ENCODE measurements around the gene STIP1. TPM values are rescaled to one million over a fixed set of nuclear protein-coding genes. Genes with fewer than 3 reads are reported as not detected.
A peak's percentile ranks its signal among the peaks of the same experiment; 100 is the strongest.

The STIP1 gene
- total RNA-seq, 1 donor from 2014 or later, result 127 TPM

- Mint-ChIP-seq H3K36me3 (peaks cover 7% of the 10 kb centered on the region), H3K4me1 (peaks cover 14% of the 10 kb centered on the region), H3K27ac (no peak overlapping the region), H3K27me3 (ENCODE audit: low read depth) (no peaks in the 10 kb centered on the region), H3K9me3 (peaks cover 8% of the 10 kb centered on the region), H3K4me3 (no peak overlapping the region)
- TF ChIP-seq CTCF (IDR thresholded peaks at IDR 0.05; ENCODE audit: unreplicated experiment), result no peak
- DNase-seq (ENCODE audit: low spot score in 2 of 2, unreplicated experiment in 2 of 2), result no peak
Observed at GRCh38 chr11:64176751-64177150, 9.2 kb upstream of the STIP1 start.

DNA sequence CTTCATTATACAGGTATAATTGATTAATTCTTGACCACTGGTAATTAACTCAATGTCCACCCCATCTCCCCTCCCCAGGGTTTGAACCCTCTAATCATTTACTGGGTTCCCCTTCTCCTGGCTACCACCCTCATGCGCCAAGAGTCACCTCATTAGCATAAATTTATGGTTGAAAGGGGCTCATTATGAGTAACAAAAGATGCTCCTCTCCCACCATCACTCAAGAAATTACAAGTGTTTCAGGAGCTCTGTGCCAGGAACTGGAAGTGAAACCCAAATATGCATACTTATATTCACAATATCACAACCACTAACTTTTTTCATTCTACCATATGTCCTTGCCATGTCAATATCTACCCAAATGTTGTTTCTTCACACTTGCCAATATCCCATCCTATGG, 7.8 kb upstream of the STIP1 start:
- Mint-ChIP-seq H3K27me3 (ENCODE audit: low read depth) (no peaks in the 10 kb centered on the region), H3K4me1 (peaks cover 19% of the 10 kb centered on the region), H3K36me3 (peaks cover 7% of the 10 kb centered on the region), H3K9me3 (peaks cover 8% of the 10 kb centered on the region), H3K27ac (no peak overlapping the region), H3K4me3 (no peak overlapping the region)
- DNase-seq (ENCODE audit: low spot score in 2 of 2, unreplicated experiment in 2 of 2), result no peak
- no peak for TF ChIP-seq CTCF (IDR thresholded peaks at IDR 0.05; ENCODE audit: unreplicated experiment)

DNA sequence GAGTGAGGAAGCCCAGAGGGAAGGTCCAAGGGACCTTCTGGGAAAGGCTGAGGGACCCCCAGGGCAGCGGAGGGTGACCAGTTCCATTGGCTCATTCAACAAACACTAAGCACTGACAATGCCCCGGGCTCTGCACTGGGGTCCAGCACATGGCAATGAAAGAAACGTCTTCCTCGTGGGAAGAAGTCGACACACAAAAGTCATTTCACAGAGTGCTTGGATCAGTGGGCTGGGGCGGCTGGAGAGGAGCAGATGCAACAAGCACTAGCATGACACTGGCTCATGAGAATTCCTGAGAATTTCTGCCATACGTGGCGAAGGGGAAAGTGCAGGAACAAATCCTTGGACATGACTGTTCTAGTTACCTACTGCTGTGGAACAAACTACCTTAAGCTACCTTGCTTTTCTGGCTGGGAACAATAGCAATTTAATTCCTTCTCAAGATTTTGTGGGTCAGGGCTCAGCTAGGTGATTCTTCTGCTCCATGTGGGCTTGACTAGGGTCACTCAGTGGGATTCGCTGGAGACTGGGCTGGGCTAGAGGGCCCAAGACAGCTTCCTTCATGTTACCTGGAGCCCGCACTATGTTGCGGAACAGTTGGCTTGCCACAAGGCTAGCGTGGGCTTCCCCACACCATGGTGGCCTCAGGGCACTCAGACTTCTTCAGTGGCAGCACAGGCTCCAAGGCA, 6.9 kb upstream of the STIP1 start:
- no peak for TF ChIP-seq CTCF (IDR thresholded peaks at IDR 0.05; ENCODE audit: unreplicated experiment)

DNA sequence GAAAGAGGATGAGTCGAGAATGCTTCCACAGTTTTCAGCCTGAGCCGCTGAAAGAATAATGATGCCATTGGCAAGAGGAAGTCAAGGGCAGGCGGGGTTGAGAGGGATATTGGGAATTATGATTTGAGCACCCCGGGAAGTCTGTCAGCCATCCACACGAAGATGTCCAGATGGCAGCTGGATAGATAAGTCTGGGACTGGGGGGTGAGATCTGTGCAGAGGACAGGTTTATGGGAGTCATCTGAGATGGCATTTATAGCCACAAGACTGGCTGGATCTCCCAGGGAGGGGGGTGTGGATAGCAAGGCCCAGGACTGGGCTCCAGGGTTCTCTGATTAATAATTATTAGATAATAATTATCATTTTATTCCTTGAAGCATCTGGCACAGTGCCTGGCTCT, 5.1 kb upstream of the STIP1 start:
- no peak overlapping the region for H3K4me3 Mint-ChIP-seq
- no peaks in the 10 kb centered on the region for H3K36me3 Mint-ChIP-seq

More for the DNA sequence above, 6.9 kb upstream of the STIP1 start:
- no peak for DNase-seq (ENCODE audit: low spot score in 2 of 2, unreplicated experiment in 2 of 2)
- Mint-ChIP-seq H3K27ac (no peak overlapping the region), H3K9me3 (peaks cover 2% of the 10 kb centered on the region), H3K27me3 (ENCODE audit: low read depth) (no peaks in the 10 kb centered on the region), H3K36me3 (peaks cover 1% of the 10 kb centered on the region), H3K4me1 (peaks cover 22% of the 10 kb centered on the region), H3K4me3 (no peak overlapping the region)

DNA sequence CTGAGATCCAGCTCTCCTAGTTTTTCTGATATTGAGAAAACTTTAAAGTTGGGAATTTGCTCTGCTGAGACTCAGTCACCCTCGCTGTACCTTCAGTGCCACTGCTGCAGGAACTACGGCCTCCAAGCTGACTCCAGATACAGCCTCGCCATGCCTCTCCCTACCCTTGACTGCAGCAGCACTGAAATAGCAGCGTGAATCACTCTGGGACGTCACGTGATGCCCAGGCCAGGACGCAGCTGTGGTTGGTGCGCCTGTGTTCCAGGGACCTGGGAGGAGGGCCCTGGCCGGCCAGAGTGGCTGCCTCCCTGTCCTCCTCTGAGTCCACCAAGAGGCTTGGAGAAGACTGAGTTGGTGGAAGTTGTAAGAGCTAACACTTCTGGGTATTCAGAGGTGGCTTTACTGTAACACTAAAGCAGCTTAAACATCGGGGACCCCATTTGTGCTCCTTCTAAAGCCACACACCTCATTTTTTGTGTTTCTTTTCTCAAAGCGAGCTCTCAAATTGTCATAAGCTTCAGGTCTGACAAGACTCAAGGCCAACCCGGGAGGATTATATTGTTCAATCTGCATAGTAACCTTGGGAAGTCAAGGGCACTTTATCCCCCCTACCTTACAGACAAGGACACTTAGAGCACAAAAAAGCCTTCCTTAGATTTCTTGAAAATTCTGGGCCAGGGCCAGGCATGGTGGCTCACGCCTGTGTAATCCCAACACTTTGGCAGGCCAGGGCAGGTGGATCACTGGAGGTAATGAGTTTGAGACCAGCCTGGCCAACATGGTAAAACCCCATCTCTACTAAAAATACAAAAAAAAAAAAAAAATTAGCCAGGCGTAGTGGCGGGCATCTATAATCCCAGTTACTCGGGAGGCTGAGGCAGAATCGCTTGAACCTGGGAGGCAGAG, 4.2 kb upstream of the STIP1 start:
- H3K4me3 Mint-ChIP-seq, result peak overlapping the region; percentile 41
- H3K9me3 Mint-ChIP-seq, result no peaks in the 10 kb centered on the region

More for the DNA sequence above, 5.1 kb upstream of the STIP1 start:
- H3K27ac Mint-ChIP-seq, result peak overlapping the region; percentile 91
- no peak for TF ChIP-seq CTCF (IDR thresholded peaks at IDR 0.05; ENCODE audit: unreplicated experiment)
- no peaks in the 10 kb centered on the region for H3K27me3 Mint-ChIP-seq (ENCODE audit: low read depth)
- no peaks in the 10 kb centered on the region for H3K9me3 Mint-ChIP-seq
- H3K4me1 Mint-ChIP-seq, result peaks cover 30% of the 10 kb centered on the region
- DNase-seq (ENCODE audit: low spot score in 2 of 2, unreplicated experiment in 2 of 2), result no peak

More for the DNA sequence above, 4.2 kb upstream of the STIP1 start:
- peak; percentile 55 to 71 for DNase-seq (ENCODE audit: low spot score in 2 of 2, unreplicated experiment in 2 of 2)
- H3K27me3 Mint-ChIP-seq (ENCODE audit: low read depth), result no peaks in the 10 kb centered on the region
- peak overlapping the region; percentile 91 for H3K27ac Mint-ChIP-seq
- TF ChIP-seq CTCF (IDR thresholded peaks at IDR 0.05; ENCODE audit: unreplicated experiment), result no peak
- no peaks in the 10 kb centered on the region for H3K36me3 Mint-ChIP-seq
- peaks cover 30% of the 10 kb centered on the region for H3K4me1 Mint-ChIP-seq
